ENCODE data around the gene SULT4A1. TPM values are rescaled to one million over a fixed set of nuclear protein-coding genes. Genes with fewer than 3 reads are reported as not detected.

Gene SULT4A1
- total RNA-seq, 1 experiment from 2014 or later, result 8.4 TPM

- Histone ChIP-seq H2AFZ (ENCODE audit: low read depth, low read length, poor library complexity, severe bottlenecking) (no peak overlapping the region), H3K79me2 (ENCODE audit: insufficient read depth, low read length) (no peaks in the 10 kb centered on the region), H4K20me1 (ENCODE audit: insufficient read depth) (no peaks in the 10 kb centered on the region), H3K4me1 (ENCODE audit: control insufficient read depth in 1 of 2, insufficient read depth in 2 of 2, low read length in 2 of 2) (no peaks in the 10 kb centered on the region), H3K9me2 (ENCODE audit: insufficient read depth) (no peaks in the 10 kb centered on the region), H3K27me3 (ENCODE audit: insufficient read depth, low read length) (no peaks in the 10 kb centered on the region), H3K4me2 (ENCODE audit: low read length) (no peak overlapping the region), H3K36me3 (ENCODE audit: control insufficient read depth in 1 of 2, insufficient read depth in 2 of 2, low read length in 2 of 2) (no peaks in the 10 kb centered on the region), H3K27ac (ENCODE audit: low read depth, low read length) (no peak overlapping the region), H3K9ac (ENCODE audit: low read length) (no peak overlapping the region), H3K9me3 (ENCODE audit: control insufficient read depth in 1 of 2, insufficient read depth in 1 of 2, low read depth in 1 of 2, low read length in 2 of 2) (no peaks in the 10 kb centered on the region), H3K4me3 (replicated peaks in 1 of 2; ENCODE audit: low read depth in 1 of 2, low read length in 2 of 2) (no peak overlapping the region)
- no peak for DNase-seq (ENCODE audit: low read depth, low spot score)
- RAD21 ChIA-PET (ENCODE audit: low non-redundant PET in 1 of 2, low total read pairs in 2 of 2, uncharacterized antibody in 2 of 2, unreplicated experiment in 2 of 2), result no interaction called here
- POLR2A ChIA-PET, result no interaction called here
- ATAC-seq, result no peak
- CTCF ChIA-PET, result no interaction called here
- intact Hi-C loops (cut with micrococcal nuclease), result no loop called here
- TF ChIP-seq EGR1 (IDR thresholded peaks at IDR 0.05; ENCODE audit: low read depth), result no peak
- TF ChIP-seq CTCF (IDR thresholded peaks at IDR 0.05 in 2 of 3, conservative IDR thresholded peaks at IDR 0.05 in 1 of 3; ENCODE audit: borderline replicate concordance in 1 of 3, insufficient read depth in 1 of 3, low read depth in 2 of 3, low read length in 2 of 3), result no peak
- no peak for TF ChIP-seq REST (IDR thresholded peaks at IDR 0.05; ENCODE audit: low read depth)
- TF ChIP-seq CBX3 (IDR thresholded peaks at IDR 0.05; ENCODE audit: low read depth), result no peak
- TF ChIP-seq FOSL1 (IDR thresholded peaks at IDR 0.05; ENCODE audit: low read depth), result no peak
- no peak for TF ChIP-seq EZH2phosphoT487 (IDR thresholded peaks at IDR 0.05; ENCODE audit: borderline replicate concordance)
- no peak for TF ChIP-seq ELF1 (IDR thresholded peaks at IDR 0.05; ENCODE audit: borderline replicate concordance, low read depth)
- no TSS peak for BruUV-seq (replicated peaks)
Measured at GRCh38 chr22:43819421-43819921, 42.8 kb downstream of the SULT4A1 start.

Measured in HCT116 (cell line).